Measurements from ENCODE around the gene C13orf46.
"Not testable (repeated sequence)": the region's sequence is repeated elsewhere in the genome, so short reads cannot be mapped to it uniquely, and the experiment has no call there.

C13orf46 gene

GRCh38 chr13:113991676-113992179 is 17.9 kb upstream of the C13orf46 start:
- no peak for DNase-seq (ENCODE audit: low spot score)

GRCh38 chr13:113991191-113991669 is 17.4 kb upstream of the C13orf46 start:
- no peak for DNase-seq (ENCODE audit: low spot score)

- no peak for DNase-seq (ENCODE audit: low spot score)
These were observed 16.5 kb upstream of the C13orf46 start for GRCh38 chr13:113990321-113990837.

- DNase-seq (ENCODE audit: low spot score), result no peak
These were observed 15.9 kb upstream of the C13orf46 start for GRCh38 chr13:113989585-113990300.

- not testable (repeated sequence) for DNase-seq (ENCODE audit: low spot score)
These were observed 15.0 kb upstream of the C13orf46 start for GRCh38 chr13:113988859-113989258.

GRCh38 chr13:113982296-113982661 is 8.4 kb upstream of the C13orf46 start:
- DNase-seq (ENCODE audit: low spot score), result no peak

GRCh38 chr13:113981611-113982295 is 7.9 kb upstream of the C13orf46 start:
- DNase-seq (ENCODE audit: low spot score), result no peak

GRCh38 chr13:113981194-113981605 is 7.3 kb upstream of the C13orf46 start:
- DNase-seq (ENCODE audit: low spot score), result peak; percentile 90

- DNase-seq (ENCODE audit: low spot score), result no peak
These were observed 6.7 kb upstream of the C13orf46 start for GRCh38 chr13:113980489-113981064.

- DNase-seq (ENCODE audit: low spot score), result no peak
These were observed 6.1 kb upstream of the C13orf46 start for GRCh38 chr13:113979791-113980471.

- DNase-seq (ENCODE audit: low spot score), result no peak
These were observed 5.0 kb upstream of the C13orf46 start for GRCh38 chr13:113978741-113979481.

GRCh38 chr13:113977976-113978375 is 4.1 kb upstream of the C13orf46 start:
- no peak for DNase-seq (ENCODE audit: low spot score)

- DNase-seq (ENCODE audit: low spot score), result peak; percentile 69
These were observed 3.1 kb upstream of the C13orf46 start for GRCh38 chr13:113976711-113977684.

GRCh38 chr13:113975416-113975815 is 1.5 kb upstream of the C13orf46 start:
- no peak for DNase-seq (ENCODE audit: low spot score)

- DNase-seq (ENCODE audit: low spot score), result no peak
These were observed 717 bp upstream of the C13orf46 start for GRCh38 chr13:113974304-113975281.

GRCh38 chr13:113972451-113973217 is 1.2 kb downstream of the C13orf46 start:
- DNase-seq (ENCODE audit: low spot score), result no peak

GRCh38 chr13:113971471-113972231 is 2.2 kb downstream of the C13orf46 start:
- no peak for DNase-seq (ENCODE audit: low spot score)
